HUES64 (cell line): ENCODE measurements around the gene SLC17A8.

Source experiments
- H3K27ac ChIP-seq: 2 replicates; pipeline ENCODE4 v1.7.0; 2013; ENCODE audit warnings: low read depth, low read length, inconsistent platforms
- H3K27me3 ChIP-seq: 2 replicates; pipeline ENCODE4 v1.6.1; 2013; ENCODE audit warnings: mild to moderate bottlenecking, low read length; ENCODE audit not compliant: insufficient read depth
- H3K36me3 ChIP-seq: 2 replicates; pipeline ENCODE4 v1.6.1; 2013; ENCODE audit warnings: mild to moderate bottlenecking, low read length; ENCODE audit not compliant: insufficient read depth
- H3K4me1 ChIP-seq: 2 replicates; pipeline ENCODE4 v1.6.1; 2013; ENCODE audit warnings: mild to moderate bottlenecking, low read length, moderate library complexity; ENCODE audit not compliant: insufficient read depth
- H3K4me3 ChIP-seq: 2 replicates; pipeline ENCODE4 v1.5.1; 2013; ENCODE audit warnings: mild to moderate bottlenecking, low read length, moderate library complexity
- H3K9ac ChIP-seq: 2 replicates; pipeline ENCODE4 v1.6.1; 2013; ENCODE audit warnings: mild to moderate bottlenecking, low read depth, low read length
- H3K9me3 ChIP-seq: 2 replicates; pipeline ENCODE4 v1.6.1; 2013; ENCODE audit warnings: low read depth, low read length; ENCODE audit not compliant: insufficient read depth
- WGBS: fragments of 150-250, 120-280 bp; methylation state at CpG from one replicate; pipeline ENCODE4 v1.1.7; 2013; ENCODE audit warnings: missing lambda C conversion rate; 5-methylcytosine and 5-hydroxymethylcytosine counted together

The SLC17A8 gene

GRCh38 chr12:100450735-100451134, 93.9 kb downstream of the SLC17A8 start:
- no peak overlapping the region for H3K4me3 ChIP-seq
- H3K27ac ChIP-seq: no peak overlapping the region
- H3K36me3 ChIP-seq: no peaks in the 10 kb centered on the region
- no peak overlapping the region for H3K9ac ChIP-seq
- H3K9me3 ChIP-seq: no peaks in the 10 kb centered on the region
- 0 out of 2 replicates have a peak, but pooled peaks cover 6% of the 10 kb centered on the region for H3K4me1 ChIP-seq
- H3K27me3 ChIP-seq: no peaks in the 10 kb centered on the region
- WGBS: 96% methylated on average over 3 of the region's 3 CpGs

GRCh38 chr12:100453951-100454350, 97.1 kb downstream of the SLC17A8 start:
- Histone ChIP-seq H3K4me3 (no peak overlapping the region), H3K27me3 (no peaks in the 10 kb centered on the region)
- WGBS: 89% methylated on average over 3 of the region's 3 CpGs

GRCh38 chr12:100455896-100456295, 99.0 kb downstream of the SLC17A8 start:
- Histone ChIP-seq H3K9ac (no peak overlapping the region), H3K27ac (no peak overlapping the region), H3K36me3 (no peaks in the 10 kb centered on the region), H3K27me3 (no peaks in the 10 kb centered on the region), H3K4me3 (no peak overlapping the region), H3K9me3 (no peaks in the 10 kb centered on the region), H3K4me1 (no peaks in the 10 kb centered on the region)
- 87% methylated on average over 3 of the region's 3 CpGs for WGBS

More at GRCh38 chr12:100453951-100454350, 97.1 kb downstream of the SLC17A8 start:
- Histone ChIP-seq H3K4me1 (no peaks in the 10 kb centered on the region), H3K9me3 (no peaks in the 10 kb centered on the region), H3K9ac (no peak overlapping the region), H3K27ac (no peak overlapping the region), H3K36me3 (no peaks in the 10 kb centered on the region)

- Histone ChIP-seq H3K9ac (no peak overlapping the region), H3K27me3 (no peaks in the 10 kb centered on the region), H3K36me3 (no peaks in the 10 kb centered on the region), H3K4me3 (no peak overlapping the region), H3K27ac (no peak overlapping the region), H3K4me1 (no peaks in the 10 kb centered on the region), H3K9me3 (no peaks in the 10 kb centered on the region)
- 96% methylated on average over 2 of the region's 4 CpGs for WGBS
Observed at GRCh38 chr12:100458191-100458590, 101.3 kb downstream of the SLC17A8 start.

- Histone ChIP-seq H3K36me3 (no peaks in the 10 kb centered on the region), H3K4me1 (no peaks in the 10 kb centered on the region), H3K9ac (no peak overlapping the region), H3K4me3 (no peak overlapping the region), H3K27ac (no peak overlapping the region), H3K9me3 (no peaks in the 10 kb centered on the region), H3K27me3 (no peaks in the 10 kb centered on the region)
- WGBS: 92% methylated on average over 3 of the region's 3 CpGs
Observed at GRCh38 chr12:100460702-100461101, 103.8 kb downstream of the SLC17A8 start.

- WGBS: 100% methylated on average over 1 of the region's 1 CpG
- Histone ChIP-seq H3K27ac (no peak overlapping the region), H3K27me3 (no peaks in the 10 kb centered on the region), H3K4me3 (no peak overlapping the region), H3K9ac (no peak overlapping the region), H3K9me3 (no peaks in the 10 kb centered on the region), H3K36me3 (no peaks in the 10 kb centered on the region), H3K4me1 (no peaks in the 10 kb centered on the region)
Observed at GRCh38 chr12:100461330-100461973, 104.6 kb downstream of the SLC17A8 start.

GRCh38 chr12:100463661-100464060, 106.8 kb downstream of the SLC17A8 start:
- no peak overlapping the region for H3K4me3 ChIP-seq
- 92% methylated on average over 1 of the region's 1 CpG for WGBS
- H3K27me3 ChIP-seq: no peaks in the 10 kb centered on the region
- no peaks in the 10 kb centered on the region for H3K36me3 ChIP-seq
- H3K9ac ChIP-seq: no peak overlapping the region
- no peaks in the 10 kb centered on the region for H3K4me1 ChIP-seq
- no peaks in the 10 kb centered on the region for H3K9me3 ChIP-seq
- H3K27ac ChIP-seq: no peak overlapping the region

GRCh38 chr12:100464529-100464928, 107.7 kb downstream of the SLC17A8 start:
- Histone ChIP-seq H3K9ac (no peak overlapping the region), H3K4me3 (no peak overlapping the region), H3K4me1 (no peaks in the 10 kb centered on the region), H3K36me3 (no peaks in the 10 kb centered on the region), H3K9me3 (no peaks in the 10 kb centered on the region), H3K27ac (no peak overlapping the region), H3K27me3 (no peaks in the 10 kb centered on the region)
- WGBS: 88% methylated on average over 1 of the region's 1 CpG

GRCh38 chr12:100468126-100468525, 111.3 kb downstream of the SLC17A8 start:
- Histone ChIP-seq H3K4me1 (no peaks in the 10 kb centered on the region), H3K9ac (no peak overlapping the region), H3K36me3 (no peaks in the 10 kb centered on the region), H3K27ac (no peak overlapping the region), H3K27me3 (no peaks in the 10 kb centered on the region), H3K4me3 (no peak overlapping the region), H3K9me3 (no peaks in the 10 kb centered on the region)
